ENCODE measurements around the gene ZNF516.

The ZNF516 gene

DNA sequence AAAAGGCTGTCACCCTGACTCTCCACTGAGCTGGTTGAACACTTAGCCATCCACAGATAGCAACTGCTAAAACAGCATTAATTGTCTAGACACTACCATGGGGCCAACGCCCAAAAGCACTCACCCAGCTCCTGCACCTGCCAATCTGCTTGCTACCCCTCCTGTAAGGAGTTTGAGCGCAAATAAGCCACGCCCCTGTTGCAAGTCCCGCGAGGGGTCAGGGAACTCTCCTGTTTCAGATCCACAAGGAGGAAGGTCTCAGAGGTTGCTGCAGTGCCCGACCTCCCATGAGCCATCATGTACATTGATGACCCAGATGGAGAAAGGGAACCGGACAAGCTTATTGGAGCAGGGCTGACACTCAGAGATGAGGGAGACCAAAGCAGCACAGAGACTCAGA is 106.8 kb downstream of the ZNF516 start:
- Histone ChIP-seq H3K27ac (replicated peaks) (no peak overlapping the region), H3K4me3 (replicated peaks; ENCODE audit: insufficient read depth, low read length) (no peak overlapping the region), H3K27me3 (ENCODE audit: insufficient read depth, poor library complexity, severe bottlenecking) (no peaks in the 10 kb centered on the region)
- DNase-seq (ENCODE audit: low read depth in 1 of 2, low spot score in 1 of 2): no peak
- TF ChIP-seq SPI1 (IDR thresholded peaks at IDR 0.05; ENCODE audit: borderline replicate concordance, low read depth): no peak
- TF ChIP-seq GABPA (IDR thresholded peaks at IDR 0.05; ENCODE audit: low read depth): no peak
- TF ChIP-seq, protein P1, sequence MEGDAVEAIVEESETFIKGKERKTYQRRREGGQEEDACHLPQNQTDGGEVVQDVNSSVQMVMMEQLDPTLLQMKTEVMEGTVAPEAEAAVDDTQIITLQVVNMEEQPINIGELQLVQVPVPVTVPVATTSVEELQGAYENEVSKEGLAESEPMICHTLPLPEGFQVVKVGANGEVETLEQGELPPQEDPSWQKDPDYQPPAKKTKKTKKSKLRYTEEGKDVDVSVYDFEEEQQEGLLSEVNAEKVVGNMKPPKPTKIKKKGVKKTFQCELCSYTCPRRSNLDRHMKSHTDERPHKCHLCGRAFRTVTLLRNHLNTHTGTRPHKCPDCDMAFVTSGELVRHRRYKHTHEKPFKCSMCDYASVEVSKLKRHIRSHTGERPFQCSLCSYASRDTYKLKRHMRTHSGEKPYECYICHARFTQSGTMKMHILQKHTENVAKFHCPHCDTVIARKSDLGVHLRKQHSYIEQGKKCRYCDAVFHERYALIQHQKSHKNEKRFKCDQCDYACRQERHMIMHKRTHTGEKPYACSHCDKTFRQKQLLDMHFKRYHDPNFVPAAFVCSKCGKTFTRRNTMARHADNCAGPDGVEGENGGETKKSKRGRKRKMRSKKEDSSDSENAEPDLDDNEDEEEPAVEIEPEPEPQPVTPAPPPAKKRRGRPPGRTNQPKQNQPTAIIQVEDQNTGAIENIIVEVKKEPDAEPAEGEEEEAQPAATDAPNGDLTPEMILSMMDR (IDR thresholded peaks at IDR 0.05; ENCODE audit: insufficient read depth, low read length): no peak
- no peak for TF ChIP-seq POLR2AphosphoS5 (IDR thresholded peaks at IDR 0.05; ENCODE audit: low read depth)
- TF ChIP-seq, protein P2, sequence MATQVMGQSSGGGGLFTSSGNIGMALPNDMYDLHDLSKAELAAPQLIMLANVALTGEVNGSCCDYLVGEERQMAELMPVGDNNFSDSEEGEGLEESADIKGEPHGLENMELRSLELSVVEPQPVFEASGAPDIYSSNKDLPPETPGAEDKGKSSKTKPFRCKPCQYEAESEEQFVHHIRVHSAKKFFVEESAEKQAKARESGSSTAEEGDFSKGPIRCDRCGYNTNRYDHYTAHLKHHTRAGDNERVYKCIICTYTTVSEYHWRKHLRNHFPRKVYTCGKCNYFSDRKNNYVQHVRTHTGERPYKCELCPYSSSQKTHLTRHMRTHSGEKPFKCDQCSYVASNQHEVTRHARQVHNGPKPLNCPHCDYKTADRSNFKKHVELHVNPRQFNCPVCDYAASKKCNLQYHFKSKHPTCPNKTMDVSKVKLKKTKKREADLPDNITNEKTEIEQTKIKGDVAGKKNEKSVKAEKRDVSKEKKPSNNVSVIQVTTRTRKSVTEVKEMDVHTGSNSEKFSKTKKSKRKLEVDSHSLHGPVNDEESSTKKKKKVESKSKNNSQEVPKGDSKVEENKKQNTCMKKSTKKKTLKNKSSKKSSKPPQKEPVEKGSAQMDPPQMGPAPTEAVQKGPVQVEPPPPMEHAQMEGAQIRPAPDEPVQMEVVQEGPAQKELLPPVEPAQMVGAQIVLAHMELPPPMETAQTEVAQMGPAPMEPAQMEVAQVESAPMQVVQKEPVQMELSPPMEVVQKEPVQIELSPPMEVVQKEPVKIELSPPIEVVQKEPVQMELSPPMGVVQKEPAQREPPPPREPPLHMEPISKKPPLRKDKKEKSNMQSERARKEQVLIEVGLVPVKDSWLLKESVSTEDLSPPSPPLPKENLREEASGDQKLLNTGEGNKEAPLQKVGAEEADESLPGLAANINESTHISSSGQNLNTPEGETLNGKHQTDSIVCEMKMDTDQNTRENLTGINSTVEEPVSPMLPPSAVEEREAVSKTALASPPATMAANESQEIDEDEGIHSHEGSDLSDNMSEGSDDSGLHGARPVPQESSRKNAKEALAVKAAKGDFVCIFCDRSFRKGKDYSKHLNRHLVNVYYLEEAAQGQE (IDR thresholded peaks at IDR 0.05; ENCODE audit: insufficient replicate concordance, low read depth): no peak

DNA sequence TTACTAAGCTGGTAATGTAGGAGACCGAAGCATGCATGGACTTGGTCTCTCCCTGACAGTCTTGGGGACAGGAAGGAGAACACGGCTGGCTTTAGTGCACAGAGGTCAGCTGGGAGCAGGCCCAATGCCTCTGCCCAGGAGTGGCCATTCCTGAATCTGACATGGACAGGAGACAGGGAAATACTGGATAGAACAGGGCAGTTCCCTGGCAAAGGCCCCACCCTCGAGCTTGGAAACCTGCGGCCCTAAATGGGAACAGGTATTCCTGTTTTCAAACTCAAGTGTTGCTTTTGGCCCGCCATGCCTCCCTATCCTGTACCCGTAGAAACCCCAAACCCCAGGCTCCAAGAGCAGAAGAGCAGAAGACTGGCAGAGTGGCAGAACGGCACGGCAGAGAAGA is 107.4 kb downstream of the ZNF516 start:
- TF ChIP-seq SPI1 (IDR thresholded peaks at IDR 0.05; ENCODE audit: borderline replicate concordance, low read depth): no peak
- TF ChIP-seq GABPA (IDR thresholded peaks at IDR 0.05; ENCODE audit: low read depth): no peak
- TF ChIP-seq, protein P2 (IDR thresholded peaks at IDR 0.05; ENCODE audit: insufficient replicate concordance, low read depth): no peak
- no peak for TF ChIP-seq POLR2AphosphoS5 (IDR thresholded peaks at IDR 0.05; ENCODE audit: low read depth)
- TF ChIP-seq, protein P1 (IDR thresholded peaks at IDR 0.05; ENCODE audit: insufficient read depth, low read length): no peak

DNA sequence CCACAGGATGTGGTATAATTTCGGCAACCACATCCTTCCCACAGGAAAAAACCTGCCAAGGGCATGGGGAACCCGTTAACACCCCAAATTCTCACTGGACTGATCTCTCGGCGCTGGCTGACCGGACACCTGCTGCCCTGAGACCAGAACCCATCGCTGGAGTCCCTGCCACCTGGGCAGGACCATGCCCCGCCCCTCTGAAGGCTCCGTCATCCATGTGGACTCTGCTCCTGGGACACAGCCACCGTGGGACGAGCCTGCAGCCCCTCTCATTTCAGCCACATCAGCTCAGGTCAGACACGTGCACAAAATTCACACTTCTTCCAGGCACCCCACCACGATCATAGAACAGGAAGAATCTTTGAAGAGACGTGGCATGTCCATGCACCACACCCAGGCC is 108.2 kb downstream of the ZNF516 start:
- TF ChIP-seq, protein P2 (IDR thresholded peaks at IDR 0.05; ENCODE audit: insufficient replicate concordance, low read depth): no peak
- no peak for TF ChIP-seq SPI1 (IDR thresholded peaks at IDR 0.05; ENCODE audit: borderline replicate concordance, low read depth)
- no peak overlapping the region for H3K27ac ChIP-seq (replicated peaks)
- no peaks in the 10 kb centered on the region for H3K27me3 ChIP-seq (ENCODE audit: insufficient read depth, poor library complexity, severe bottlenecking)
- no peak overlapping the region for H3K4me3 ChIP-seq (replicated peaks; ENCODE audit: insufficient read depth, low read length)
- DNase-seq (ENCODE audit: low read depth in 1 of 2, low spot score in 1 of 2): no peak

More for the DNA sequence above, 107.4 kb downstream of the ZNF516 start:
- no peak for DNase-seq (ENCODE audit: low read depth in 1 of 2, low spot score in 1 of 2)
- no peak overlapping the region for H3K27ac ChIP-seq (replicated peaks)
- H3K4me3 ChIP-seq (replicated peaks; ENCODE audit: insufficient read depth, low read length): no peak overlapping the region
- no peaks in the 10 kb centered on the region for H3K27me3 ChIP-seq (ENCODE audit: insufficient read depth, poor library complexity, severe bottlenecking)

DNA sequence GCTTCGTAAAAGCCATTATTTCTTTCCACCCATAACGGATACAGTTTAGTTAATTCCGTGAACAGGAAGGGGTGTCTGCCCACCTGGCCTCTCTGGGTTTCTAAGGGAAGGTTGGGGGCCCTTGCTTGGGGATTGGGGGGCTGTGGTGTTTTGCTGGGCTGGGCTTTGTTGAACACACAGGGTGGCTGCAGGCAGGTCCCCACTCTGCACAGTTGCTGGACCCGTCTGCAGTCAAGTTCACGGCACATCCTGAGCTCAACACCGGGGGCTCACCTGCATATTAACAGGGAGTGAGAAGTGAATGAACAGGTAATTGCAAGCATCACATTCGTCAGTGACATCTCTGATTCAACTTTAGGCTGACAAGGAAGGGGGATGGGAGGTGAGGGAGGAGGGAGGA is 109.0 kb downstream of the ZNF516 start:
- Histone ChIP-seq H3K27ac (replicated peaks) (no peak overlapping the region), H3K27me3 (ENCODE audit: insufficient read depth, poor library complexity, severe bottlenecking) (no peaks in the 10 kb centered on the region)
- TF ChIP-seq, protein P2 (IDR thresholded peaks at IDR 0.05; ENCODE audit: insufficient replicate concordance, low read depth): no peak
- no peak for TF ChIP-seq POLR2AphosphoS5 (IDR thresholded peaks at IDR 0.05; ENCODE audit: low read depth)

More for the DNA sequence above, 109.0 kb downstream of the ZNF516 start:
- no peak for DNase-seq (ENCODE audit: low read depth in 1 of 2, low spot score in 1 of 2)
- no peak overlapping the region for H3K4me3 ChIP-seq (replicated peaks; ENCODE audit: insufficient read depth, low read length)
